ENCODE data around the gene ZNF335.
A peak's percentile ranks its signal among the peaks of the same experiment; 100 is the strongest.

Gene ZNF335

DNA sequence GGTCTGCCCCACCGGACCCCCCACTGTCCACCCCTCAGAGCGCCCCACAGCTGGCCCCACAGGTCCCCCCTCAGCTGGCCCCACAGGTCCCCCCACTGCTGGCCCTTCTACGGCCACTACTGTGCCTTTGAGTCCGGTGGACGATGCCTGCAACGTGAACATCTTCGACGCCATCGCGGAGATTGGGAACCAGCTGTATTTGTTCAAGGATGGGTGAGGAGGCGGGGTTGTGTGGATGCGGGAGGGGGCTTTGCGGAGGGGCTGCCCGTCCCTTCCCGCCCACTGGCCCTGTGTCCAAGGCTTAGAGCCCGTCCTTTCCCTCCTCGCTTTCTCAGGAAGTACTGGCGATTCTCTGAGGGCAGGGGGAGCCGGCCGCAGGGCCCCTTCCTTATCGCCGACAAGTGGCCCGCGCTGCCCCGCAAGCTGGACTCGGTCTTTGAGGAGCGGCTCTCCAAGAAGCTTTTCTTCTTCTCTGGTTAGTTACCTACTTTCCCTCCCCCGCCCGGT is 41.4 kb upstream of the ZNF335 start:
- TF ChIP-seq, protein P1, sequence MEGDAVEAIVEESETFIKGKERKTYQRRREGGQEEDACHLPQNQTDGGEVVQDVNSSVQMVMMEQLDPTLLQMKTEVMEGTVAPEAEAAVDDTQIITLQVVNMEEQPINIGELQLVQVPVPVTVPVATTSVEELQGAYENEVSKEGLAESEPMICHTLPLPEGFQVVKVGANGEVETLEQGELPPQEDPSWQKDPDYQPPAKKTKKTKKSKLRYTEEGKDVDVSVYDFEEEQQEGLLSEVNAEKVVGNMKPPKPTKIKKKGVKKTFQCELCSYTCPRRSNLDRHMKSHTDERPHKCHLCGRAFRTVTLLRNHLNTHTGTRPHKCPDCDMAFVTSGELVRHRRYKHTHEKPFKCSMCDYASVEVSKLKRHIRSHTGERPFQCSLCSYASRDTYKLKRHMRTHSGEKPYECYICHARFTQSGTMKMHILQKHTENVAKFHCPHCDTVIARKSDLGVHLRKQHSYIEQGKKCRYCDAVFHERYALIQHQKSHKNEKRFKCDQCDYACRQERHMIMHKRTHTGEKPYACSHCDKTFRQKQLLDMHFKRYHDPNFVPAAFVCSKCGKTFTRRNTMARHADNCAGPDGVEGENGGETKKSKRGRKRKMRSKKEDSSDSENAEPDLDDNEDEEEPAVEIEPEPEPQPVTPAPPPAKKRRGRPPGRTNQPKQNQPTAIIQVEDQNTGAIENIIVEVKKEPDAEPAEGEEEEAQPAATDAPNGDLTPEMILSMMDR (IDR thresholded peaks at IDR 0.05), result no peak

DNA sequence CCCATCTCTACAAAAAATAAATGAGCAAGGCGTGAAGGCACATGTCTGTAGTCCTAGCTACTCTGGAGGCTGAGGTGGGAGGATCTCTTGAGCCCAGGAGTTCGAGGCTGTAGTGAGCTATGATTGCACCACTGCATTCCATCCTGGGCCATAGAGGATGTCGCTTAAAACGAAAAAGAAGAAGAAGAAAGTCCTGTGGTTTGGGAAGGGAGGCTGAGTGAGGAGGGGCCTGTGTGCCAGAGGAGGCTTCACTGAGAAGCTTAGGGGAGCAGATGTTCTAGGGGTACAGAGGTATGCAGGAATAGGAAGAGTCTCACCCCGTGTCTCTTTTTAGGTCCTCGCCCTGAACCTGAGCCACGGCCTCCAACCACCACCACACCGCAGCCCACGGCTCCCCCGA is 40.9 kb upstream of the ZNF335 start:
- TF ChIP-seq, protein P1 (IDR thresholded peaks at IDR 0.05), result no peak

DNA sequence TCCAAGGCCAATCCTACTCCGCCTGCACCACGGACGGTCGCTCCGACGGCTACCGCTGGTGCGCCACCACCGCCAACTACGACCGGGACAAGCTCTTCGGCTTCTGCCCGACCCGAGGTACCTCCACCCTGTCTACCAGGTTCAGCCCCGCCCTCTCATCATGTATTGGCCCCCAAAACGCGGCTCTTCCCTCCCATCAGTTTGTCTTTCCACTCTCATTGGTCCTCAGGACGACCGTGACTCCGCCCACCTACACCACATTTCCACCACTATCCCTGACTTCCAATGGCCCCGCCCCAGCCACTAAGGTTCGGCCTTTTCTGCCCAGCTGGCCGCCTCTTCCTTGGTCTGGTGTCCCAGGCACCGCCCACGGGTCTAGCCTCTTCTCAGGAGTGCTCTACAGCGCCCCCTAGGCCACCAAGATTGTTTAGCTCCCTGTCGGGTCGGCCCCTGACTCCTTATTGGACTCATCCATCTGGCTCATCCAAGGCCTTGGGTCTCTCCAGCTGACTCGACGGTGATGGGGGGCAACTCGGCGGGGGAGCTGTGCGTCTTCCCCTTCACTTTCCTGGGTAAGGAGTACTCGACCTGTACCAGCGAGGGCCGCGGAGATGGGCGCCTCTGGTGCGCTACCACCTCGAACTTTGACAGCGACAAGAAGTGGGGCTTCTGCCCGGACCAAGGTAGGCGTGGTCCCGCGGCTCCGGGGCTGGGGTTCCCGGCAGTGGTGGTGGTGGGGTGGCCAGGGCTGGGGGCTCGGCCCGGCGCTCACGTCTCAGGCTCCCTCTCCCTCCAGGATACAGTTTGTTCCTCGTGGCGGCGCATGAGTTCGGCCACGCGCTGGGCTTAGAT is 39.9 kb upstream of the ZNF335 start:
- TF ChIP-seq, protein P1 (IDR thresholded peaks at IDR 0.05), result peak; percentile 56

DNA sequence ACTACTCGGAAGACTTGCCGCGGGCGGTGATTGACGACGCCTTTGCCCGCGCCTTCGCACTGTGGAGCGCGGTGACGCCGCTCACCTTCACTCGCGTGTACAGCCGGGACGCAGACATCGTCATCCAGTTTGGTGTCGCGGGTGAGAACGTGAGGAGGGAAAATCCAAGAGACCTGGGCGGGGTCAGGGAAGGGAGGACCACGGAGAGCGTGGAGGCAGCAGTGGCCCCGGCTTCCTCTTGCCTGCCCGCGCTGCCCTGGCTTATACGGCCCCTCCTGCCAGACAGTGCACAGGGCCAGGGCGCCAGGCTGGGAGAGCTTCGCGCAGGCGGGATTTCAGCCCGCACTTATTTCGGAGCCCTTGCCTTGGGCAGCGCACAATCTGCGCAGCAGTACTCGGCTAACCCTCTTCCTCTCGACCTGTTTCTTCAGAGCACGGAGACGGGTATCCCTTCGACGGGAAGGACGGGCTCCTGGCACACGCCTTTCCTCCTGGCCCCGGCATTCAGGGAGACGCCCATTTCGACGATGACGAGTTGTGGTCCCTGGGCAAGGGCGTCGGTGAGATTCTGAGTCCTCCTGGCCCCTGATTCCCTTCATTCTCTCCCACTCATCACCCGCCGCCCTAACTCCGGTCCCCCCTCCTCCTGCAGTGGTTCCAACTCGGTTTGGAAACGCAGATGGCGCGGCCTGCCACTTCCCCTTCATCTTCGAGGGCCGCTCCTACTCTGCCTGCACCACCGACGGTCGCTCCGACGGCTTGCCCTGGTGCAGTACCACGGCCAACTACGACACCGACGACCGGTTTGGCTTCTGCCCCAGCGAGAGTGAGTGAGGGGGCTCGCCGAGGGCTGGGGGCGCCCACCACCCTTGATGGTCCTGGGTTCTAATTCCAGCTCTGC is 38.7 kb upstream of the ZNF335 start:
- TF ChIP-seq, protein P1 (IDR thresholded peaks at IDR 0.05), result no peak

DNA sequence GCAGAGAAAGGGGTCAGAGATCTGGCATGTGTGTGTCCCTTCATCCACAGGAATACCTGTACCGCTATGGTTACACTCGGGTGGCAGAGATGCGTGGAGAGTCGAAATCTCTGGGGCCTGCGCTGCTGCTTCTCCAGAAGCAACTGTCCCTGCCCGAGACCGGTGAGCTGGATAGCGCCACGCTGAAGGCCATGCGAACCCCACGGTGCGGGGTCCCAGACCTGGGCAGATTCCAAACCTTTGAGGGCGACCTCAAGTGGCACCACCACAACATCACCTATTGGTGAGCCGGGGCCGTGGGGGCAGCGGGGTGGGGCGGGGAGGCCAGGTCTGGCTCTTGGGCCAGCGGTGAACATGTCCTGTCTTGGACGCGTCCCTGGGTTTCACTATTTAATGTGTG is 37.8 kb upstream of the ZNF335 start:
- TF ChIP-seq, protein P1 (IDR thresholded peaks at IDR 0.05), result no peak

DNA sequence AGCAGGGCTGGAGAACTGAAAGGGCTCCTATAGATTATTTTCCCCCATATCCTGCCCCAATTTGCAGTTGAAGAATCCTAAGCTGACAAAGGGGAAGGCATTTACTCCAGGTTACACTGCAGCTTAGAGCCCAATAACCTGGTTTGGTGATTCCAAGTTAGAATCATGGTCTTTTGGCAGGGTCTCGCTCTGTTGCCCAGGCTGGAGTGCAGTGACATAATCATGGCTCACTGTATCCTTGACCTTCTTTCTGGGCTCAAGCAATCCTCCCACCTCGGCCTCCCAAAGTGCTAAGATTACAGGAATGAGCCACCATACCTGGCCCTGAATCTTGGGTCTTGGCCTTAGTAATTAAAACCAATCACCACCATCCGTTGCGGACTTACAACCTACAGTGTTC is 35.7 kb upstream of the ZNF335 start:
- TF ChIP-seq, protein P1 (IDR thresholded peaks at IDR 0.05), result no peak

DNA sequence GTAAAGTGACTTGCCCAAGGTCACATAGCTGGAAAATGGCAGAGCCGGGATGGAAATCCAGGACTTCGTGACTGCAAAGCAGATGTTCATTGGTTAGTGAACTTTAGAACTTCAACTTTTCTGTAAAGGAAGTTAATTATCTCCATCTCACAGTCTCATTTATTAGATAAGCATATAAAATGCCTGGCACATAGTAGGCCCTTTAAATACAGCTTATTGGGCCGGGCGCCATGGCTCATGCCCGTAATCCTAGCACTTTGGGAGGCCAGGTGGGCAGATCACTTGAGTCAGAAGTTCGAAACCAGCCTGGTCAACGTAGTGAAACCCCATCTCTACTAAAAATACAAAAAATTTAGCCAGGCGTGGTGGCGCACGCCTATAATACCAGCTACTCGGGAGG is 35.0 kb upstream of the ZNF335 start:
- TF ChIP-seq, protein P1 (IDR thresholded peaks at IDR 0.05), result no peak
